ENCODE results near the gene SPSB1.

Gene SPSB1

DNA sequence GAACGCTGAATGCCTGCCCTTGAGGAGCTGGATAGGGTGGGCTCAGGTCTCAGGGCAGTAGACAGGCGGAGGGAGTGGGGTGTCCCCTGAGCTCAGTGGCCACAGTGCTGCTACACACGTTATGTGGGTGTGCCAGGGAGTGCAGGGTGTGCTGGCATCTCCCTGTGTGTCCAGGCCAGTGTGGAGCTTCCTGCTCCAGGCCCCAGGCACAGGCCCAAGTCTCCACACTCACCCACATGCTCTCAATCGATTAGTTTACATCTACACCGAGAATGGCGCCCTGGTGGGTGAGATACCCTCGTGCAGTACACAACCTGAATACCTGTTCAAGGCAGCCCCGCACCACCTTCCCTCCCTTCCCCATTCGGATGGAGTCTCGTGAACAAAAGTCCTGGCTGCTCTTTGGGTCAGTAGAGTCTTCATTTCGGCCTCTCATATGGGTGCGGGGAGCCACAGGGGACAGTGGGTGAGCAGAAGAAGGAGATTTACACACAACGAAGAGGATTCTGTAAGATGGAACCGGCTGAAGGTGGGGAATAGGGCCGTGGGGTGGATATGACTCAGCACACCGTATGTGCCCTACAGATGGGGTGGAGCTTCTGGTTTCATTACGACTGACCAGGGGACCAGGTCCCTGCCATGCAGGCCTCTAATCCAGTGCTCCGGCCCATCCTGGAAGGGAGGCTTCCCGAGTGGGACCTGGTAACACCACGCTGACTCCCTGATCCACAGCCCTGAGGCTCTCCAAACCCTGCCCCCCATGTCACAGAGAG lies 93.3 kb downstream of the SPSB1 start:
- ATAC-seq: no peak
- TF ChIP-seq ZNF8 (CRISPR knock-in tag; IDR thresholded peaks at IDR 0.05): no peak

DNA sequence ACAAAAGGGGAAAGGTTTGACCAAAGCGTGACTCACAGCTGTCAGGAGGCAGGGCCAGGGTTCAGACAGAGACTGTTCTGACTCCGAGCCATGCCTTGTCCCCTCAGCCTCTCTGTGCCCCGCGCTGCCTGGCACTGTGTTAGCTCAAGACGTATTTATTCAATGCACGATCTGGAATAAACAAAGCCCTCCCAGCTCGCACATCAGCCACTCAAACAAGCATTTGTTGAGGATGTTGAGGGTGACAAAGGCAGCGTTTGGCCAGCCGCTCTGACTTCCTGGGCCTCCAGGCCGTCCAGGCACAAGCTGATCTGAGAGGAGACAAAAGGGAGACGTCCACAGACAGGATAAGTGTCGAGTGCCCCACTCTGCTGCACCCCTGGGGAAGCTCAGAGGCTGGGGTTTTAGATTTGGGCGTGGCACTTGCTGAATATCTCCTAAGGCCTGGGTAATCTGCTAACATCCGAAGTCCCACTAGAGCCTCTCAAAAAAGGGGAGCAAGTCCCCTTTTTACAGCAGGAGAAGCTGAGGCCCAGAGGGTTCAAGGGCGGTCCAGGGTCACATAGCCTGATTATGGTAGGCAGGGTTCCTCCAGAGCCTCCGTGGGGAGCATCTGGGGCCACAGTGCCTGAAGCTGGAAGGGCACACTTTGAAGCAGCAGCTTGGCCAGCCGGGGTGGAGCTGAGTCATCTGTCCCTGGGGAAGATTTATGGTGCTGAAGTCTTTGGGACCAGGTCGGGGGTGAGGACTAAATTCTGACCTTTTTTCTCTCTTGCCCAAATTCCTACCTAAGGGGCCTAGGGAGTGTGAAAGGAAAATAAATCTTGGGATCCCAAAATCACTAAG lies 95.9 kb downstream of the SPSB1 start:
- TF ChIP-seq ZNF8 (CRISPR knock-in tag; IDR thresholded peaks at IDR 0.05) (no peak), ZFP3 (CRISPR knock-in tag; IDR thresholded peaks at IDR 0.05) (no peak)
- peak; percentile 53 for ATAC-seq

DNA sequence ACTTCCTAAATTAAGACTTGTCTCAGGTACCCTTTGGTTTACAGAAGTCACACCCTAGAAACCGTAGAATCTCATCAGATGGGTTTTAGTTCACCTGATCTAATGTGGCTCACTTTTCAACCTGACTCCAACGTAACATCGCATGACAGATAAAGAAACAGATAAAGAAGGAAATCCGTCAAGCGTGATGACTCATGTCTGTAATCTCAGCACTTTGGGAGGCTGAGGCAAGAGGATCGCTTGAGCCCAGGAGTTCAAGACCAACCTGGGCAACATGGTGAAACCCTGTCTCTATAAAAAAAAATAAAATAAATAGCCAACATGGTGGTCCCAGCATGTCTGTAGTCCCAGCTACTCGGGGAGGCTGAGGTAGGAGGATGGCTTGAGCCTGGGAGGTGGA lies 97.3 kb downstream of the SPSB1 start:
- ATAC-seq: no peak
- TF ChIP-seq ZNF70 (CRISPR knock-in tag; IDR thresholded peaks at IDR 0.05) (no peak), ARNTL (CRISPR knock-in tag; IDR thresholded peaks at IDR 0.05; ENCODE audit: borderline replicate concordance, low read depth) (no peak), CSDC2 (CRISPR knock-in tag; IDR thresholded peaks at IDR 0.05) (no peak), BACH2 (CRISPR knock-in tag; IDR thresholded peaks at IDR 0.05; ENCODE audit: borderline replicate concordance) (no peak), ZFP3 (CRISPR knock-in tag; IDR thresholded peaks at IDR 0.05) (no peak), PPARA (CRISPR knock-in tag; IDR thresholded peaks at IDR 0.05; ENCODE audit: borderline replicate concordance) (no peak), ZC3H10 (CRISPR knock-in tag; IDR thresholded peaks at IDR 0.05) (no peak), TCF4 (CRISPR knock-in tag; IDR thresholded peaks at IDR 0.05; ENCODE audit: borderline replicate concordance) (no peak)
- TF ChIP-seq, protein P1, sequence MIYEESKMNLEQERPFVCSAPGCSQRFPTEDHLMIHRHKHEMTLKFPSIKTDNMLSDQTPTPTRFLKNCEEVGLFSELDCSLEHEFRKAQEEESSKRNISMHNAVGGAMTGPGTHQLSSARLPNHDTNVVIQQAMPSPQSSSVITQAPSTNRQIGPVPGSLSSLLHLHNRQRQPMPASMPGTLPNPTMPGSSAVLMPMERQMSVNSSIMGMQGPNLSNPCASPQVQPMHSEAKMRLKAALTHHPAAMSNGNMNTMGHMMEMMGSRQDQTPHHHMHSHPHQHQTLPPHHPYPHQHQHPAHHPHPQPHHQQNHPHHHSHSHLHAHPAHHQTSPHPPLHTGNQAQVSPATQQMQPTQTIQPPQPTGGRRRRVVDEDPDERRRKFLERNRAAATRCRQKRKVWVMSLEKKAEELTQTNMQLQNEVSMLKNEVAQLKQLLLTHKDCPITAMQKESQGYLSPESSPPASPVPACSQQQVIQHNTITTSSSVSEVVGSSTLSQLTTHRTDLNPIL (CRISPR knock-in tag; IDR thresholded peaks at IDR 0.05; ENCODE audit: low read depth): no peak
- TF ChIP-seq, protein P2, sequence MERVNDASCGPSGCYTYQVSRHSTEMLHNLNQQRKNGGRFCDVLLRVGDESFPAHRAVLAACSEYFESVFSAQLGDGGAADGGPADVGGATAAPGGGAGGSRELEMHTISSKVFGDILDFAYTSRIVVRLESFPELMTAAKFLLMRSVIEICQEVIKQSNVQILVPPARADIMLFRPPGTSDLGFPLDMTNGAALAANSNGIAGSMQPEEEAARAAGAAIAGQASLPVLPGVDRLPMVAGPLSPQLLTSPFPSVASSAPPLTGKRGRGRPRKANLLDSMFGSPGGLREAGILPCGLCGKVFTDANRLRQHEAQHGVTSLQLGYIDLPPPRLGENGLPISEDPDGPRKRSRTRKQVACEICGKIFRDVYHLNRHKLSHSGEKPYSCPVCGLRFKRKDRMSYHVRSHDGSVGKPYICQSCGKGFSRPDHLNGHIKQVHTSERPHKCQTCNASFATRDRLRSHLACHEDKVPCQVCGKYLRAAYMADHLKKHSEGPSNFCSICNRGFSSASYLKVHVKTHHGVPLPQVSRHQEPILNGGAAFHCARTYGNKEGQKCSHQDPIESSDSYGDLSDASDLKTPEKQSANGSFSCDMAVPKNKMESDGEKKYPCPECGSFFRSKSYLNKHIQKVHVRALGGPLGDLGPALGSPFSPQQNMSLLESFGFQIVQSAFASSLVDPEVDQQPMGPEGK (CRISPR knock-in tag; IDR thresholded peaks at IDR 0.05; ENCODE audit: borderline replicate concordance): no peak
- TF ChIP-seq, protein P3, sequence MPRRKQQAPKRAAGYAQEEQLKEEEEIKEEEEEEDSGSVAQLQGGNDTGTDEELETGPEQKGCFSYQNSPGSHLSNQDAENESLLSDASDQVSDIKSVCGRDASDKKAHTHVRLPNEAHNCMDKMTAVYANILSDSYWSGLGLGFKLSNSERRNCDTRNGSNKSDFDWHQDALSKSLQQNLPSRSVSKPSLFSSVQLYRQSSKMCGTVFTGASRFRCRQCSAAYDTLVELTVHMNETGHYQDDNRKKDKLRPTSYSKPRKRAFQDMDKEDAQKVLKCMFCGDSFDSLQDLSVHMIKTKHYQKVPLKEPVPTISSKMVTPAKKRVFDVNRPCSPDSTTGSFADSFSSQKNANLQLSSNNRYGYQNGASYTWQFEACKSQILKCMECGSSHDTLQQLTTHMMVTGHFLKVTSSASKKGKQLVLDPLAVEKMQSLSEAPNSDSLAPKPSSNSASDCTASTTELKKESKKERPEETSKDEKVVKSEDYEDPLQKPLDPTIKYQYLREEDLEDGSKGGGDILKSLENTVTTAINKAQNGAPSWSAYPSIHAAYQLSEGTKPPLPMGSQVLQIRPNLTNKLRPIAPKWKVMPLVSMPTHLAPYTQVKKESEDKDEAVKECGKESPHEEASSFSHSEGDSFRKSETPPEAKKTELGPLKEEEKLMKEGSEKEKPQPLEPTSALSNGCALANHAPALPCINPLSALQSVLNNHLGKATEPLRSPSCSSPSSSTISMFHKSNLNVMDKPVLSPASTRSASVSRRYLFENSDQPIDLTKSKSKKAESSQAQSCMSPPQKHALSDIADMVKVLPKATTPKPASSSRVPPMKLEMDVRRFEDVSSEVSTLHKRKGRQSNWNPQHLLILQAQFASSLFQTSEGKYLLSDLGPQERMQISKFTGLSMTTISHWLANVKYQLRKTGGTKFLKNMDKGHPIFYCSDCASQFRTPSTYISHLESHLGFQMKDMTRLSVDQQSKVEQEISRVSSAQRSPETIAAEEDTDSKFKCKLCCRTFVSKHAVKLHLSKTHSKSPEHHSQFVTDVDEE (CRISPR knock-in tag; IDR thresholded peaks at IDR 0.05): no peak
- TF ChIP-seq, protein P4, sequence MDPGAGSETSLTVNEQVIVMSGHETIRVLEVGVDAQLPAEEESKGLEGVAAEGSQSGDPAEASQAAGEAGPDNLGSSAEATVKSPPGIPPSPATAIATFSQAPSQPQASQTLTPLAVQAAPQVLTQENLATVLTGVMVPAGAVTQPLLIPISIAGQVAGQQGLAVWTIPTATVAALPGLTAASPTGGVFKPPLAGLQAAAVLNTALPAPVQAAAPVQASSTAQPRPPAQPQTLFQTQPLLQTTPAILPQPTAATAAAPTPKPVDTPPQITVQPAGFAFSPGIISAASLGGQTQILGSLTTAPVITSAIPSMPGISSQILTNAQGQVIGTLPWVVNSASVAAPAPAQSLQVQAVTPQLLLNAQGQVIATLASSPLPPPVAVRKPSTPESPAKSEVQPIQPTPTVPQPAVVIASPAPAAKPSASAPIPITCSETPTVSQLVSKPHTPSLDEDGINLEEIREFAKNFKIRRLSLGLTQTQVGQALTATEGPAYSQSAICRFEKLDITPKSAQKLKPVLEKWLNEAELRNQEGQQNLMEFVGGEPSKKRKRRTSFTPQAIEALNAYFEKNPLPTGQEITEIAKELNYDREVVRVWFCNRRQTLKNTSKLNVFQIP (CRISPR knock-in tag; IDR thresholded peaks at IDR 0.05; ENCODE audit: borderline replicate concordance, low read depth): no peak

DNA sequence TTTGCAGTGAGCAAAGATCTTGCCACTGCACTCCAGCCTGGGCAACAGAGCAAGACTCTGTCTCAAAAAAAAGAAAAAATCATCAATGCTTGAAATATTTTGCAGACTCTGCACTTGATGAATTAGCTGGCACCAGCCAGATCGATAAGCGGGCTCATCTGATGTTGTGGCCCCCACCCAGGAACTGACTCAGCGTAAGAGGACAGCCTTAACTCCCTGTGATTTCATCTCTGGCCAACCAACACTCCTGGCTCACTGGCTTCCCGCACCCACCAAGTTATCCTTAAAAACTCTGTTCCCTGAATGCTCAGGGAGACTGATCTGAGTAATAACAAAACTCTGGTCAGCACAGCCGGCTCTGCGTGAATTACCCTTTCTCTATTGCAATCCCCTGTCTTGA lies 98.9 kb downstream of the SPSB1 start:
- no peak for ATAC-seq
- no peak for TF ChIP-seq OSR1 (CRISPR knock-in tag; IDR thresholded peaks at IDR 0.05)
- no peak for TF ChIP-seq GLIS3 (CRISPR knock-in tag; IDR thresholded peaks at IDR 0.05)
- no peak for TF ChIP-seq ISL1 (CRISPR knock-in tag; IDR thresholded peaks at IDR 0.05)
- TF ChIP-seq TOX (CRISPR knock-in tag; IDR thresholded peaks at IDR 0.05; ENCODE audit: borderline replicate concordance): no peak
- TF ChIP-seq, protein P3 (CRISPR knock-in tag; IDR thresholded peaks at IDR 0.05): no peak
- TF ChIP-seq, protein P4 (CRISPR knock-in tag; IDR thresholded peaks at IDR 0.05; ENCODE audit: borderline replicate concordance, low read depth): no peak
- no peak for TF ChIP-seq ESRRG (CRISPR knock-in tag; IDR thresholded peaks at IDR 0.05)
- no peak for TF ChIP-seq ZNF8 (CRISPR knock-in tag; IDR thresholded peaks at IDR 0.05)
- no peak for TF ChIP-seq ZFP3 (CRISPR knock-in tag; IDR thresholded peaks at IDR 0.05)
